Neural cell (in vitro differentiated cells): Measurements from ENCODE around the gene USP4. TPM values are rescaled to one million over a fixed set of nuclear protein-coding genes. Genes with fewer than 3 reads are reported as not detected.

Source experiments
- H2AFZ ChIP-seq: fragments of 200-600, 300-800 bp; sonication (generic), shearing (Covaris generic); 2 replicates; pipeline ENCODE4 v1.6.0; 2014; ENCODE audit warnings: low read depth, mild to moderate bottlenecking, antibody characterized with exemption, low read length, moderate library complexity
- H3F3A ChIP-seq: fragments of 200-600 bp; shearing (Covaris generic); 2 replicates; pipeline ENCODE4 v1.6.1; 2016; ENCODE audit warnings: mild to moderate bottlenecking, moderate library complexity, mixed read lengths, antibody characterized with exemption, low read length; ENCODE audit not compliant: insufficient read depth, poor library complexity, severe bottlenecking
- H3K27ac ChIP-seq: fragments of 200-600, 300-800 bp; sonication (generic), shearing (Covaris generic); 2 replicates; pipeline ENCODE4 v1.5.1; 2014; ENCODE audit warnings: mild to moderate bottlenecking, low read length, moderate library complexity
- H3K27me3 ChIP-seq: fragments of 300-800, 200-600 bp; sonication (generic), shearing (Covaris generic); 2 replicates; pipeline ENCODE4 v1.6.0; 2014; ENCODE audit warnings: mild to moderate bottlenecking, low read depth, low read length, moderate library complexity; ENCODE audit not compliant: insufficient read depth
- H3K36me3 ChIP-seq: fragments of 300-800, 200-600 bp; sonication (generic), shearing (Covaris generic); 2 replicates; pipeline ENCODE4 v1.5.1; 2014; ENCODE audit warnings: mild to moderate bottlenecking, antibody characterized with exemption, low read length, moderate library complexity; ENCODE audit not compliant: insufficient read depth
- H3K4me2 ChIP-seq: fragments of 300-800, 200-600 bp; sonication (generic), shearing (Covaris generic); 2 replicates; pipeline ENCODE4 v1.6.0; 2014; ENCODE audit warnings: mild to moderate bottlenecking, low read length
- H3K4me3 ChIP-seq: fragments of 300-800, 200-600 bp; sonication (generic), shearing (Covaris generic); 2 replicates; pipeline ENCODE4 v1.5.1; 2014; ENCODE audit warnings: mild to moderate bottlenecking, low read length, moderate library complexity
- H3K79me2 ChIP-seq: fragments of 200-600 bp; shearing (Covaris generic); replicated peaks from 2 replicates; pipeline ENCODE4 v1.6.0; 2014; ENCODE audit warnings: mild to moderate bottlenecking, low read length, moderate library complexity; ENCODE audit not compliant: insufficient read depth
- H3K9ac ChIP-seq: fragments of 300-800, 200-600 bp; sonication (generic), shearing (Covaris generic); 2 replicates; pipeline ENCODE4 v1.6.1; 2016; ENCODE audit warnings: mild to moderate bottlenecking, low read length, mixed read lengths
- H3K9me2 ChIP-seq: fragments of 200-600 bp; shearing (Covaris generic); 2 replicates; pipeline ENCODE4 v1.6.1; 2016; ENCODE audit warnings: mild to moderate bottlenecking, low read length, mixed read lengths; ENCODE audit not compliant: insufficient read depth
- H3K9me3 ChIP-seq: fragments of 200-600, 300-800 bp; sonication (generic), shearing (Covaris generic); 2 replicates; pipeline ENCODE4 v1.6.1; 2016; ENCODE audit warnings: mild to moderate bottlenecking, mixed run types, low read length, moderate library complexity, mixed read lengths
- H4K20me1 ChIP-seq: fragments of 200-600 bp; shearing (Covaris generic); 2 replicates; pipeline ENCODE4 v1.6.1; 2016; ENCODE audit warnings: mild to moderate bottlenecking, mixed run types; ENCODE audit not compliant: insufficient read depth
- EP300 ChIP-seq: fragments of 450-650 bp; conservative IDR thresholded peaks from 2 replicates; pipeline ENCODE4 v1.6.1; 2014; ENCODE audit warnings: antibody characterized with exemption, mild to moderate bottlenecking, moderate library complexity; ENCODE audit not compliant: poor library complexity, severe bottlenecking
- EZH2 ChIP-seq: fragments of 200-600, 300-800 bp; shearing (Covaris generic), sonication (generic); IDR thresholded peaks from 2 replicates; pipeline ENCODE4 v1.6.1; 2014; ENCODE audit warnings: antibody characterized with exemption, low read length, borderline replicate concordance, mild to moderate bottlenecking; ENCODE audit not compliant: insufficient read depth, poor library complexity, severe bottlenecking
- MXI1 ChIP-seq: fragments of 450-650 bp; conservative IDR thresholded peaks from 2 replicates; pipeline ENCODE4 v1.6.1; 2014; ENCODE audit warnings: antibody characterized with exemption, mild to moderate bottlenecking; ENCODE audit not compliant: poor library complexity, severe bottlenecking
- POLR2AphosphoS5 ChIP-seq: IDR thresholded peaks from 2 replicates; pipeline ENCODE4 v1.6.1; 2012
- RAD21 ChIP-seq: fragments of 450-650 bp; conservative IDR thresholded peaks from 2 replicates; pipeline ENCODE4 v1.6.1; 2014; ENCODE audit warnings: antibody characterized with exemption, mild to moderate bottlenecking, moderate library complexity
- SMC3 ChIP-seq: fragments of 450-650 bp; conservative IDR thresholded peaks from 2 replicates; pipeline ENCODE4 v1.6.1; 2014; ENCODE audit warnings: antibody characterized with exemption, mild to moderate bottlenecking, moderate library complexity; ENCODE audit not compliant: poor library complexity
- TAF1 ChIP-seq: IDR thresholded peaks from 2 replicates; pipeline ENCODE4 v1.6.1; 2012; ENCODE audit warnings: low read depth
- polyA plus RNA-seq: library from polyadenylated mRNA; depleted of rRNA; stranded (reverse); fragments of >200 nt; gene quantifications from 2 replicates; pipeline ENCODE4 v1.2.3, GENCODE V29; 2014
- TF ChIP-seq, protein P1 (sequence below): fragments of 450-650 bp; IDR thresholded peaks from 2 replicates; pipeline ENCODE4 v1.5.1; 2014; ENCODE audit warnings: antibody characterized with exemption, mild to moderate bottlenecking, moderate library complexity; ENCODE audit not compliant: poor library complexity, severe bottlenecking
- TF ChIP-seq, protein P2 (sequence below): IDR thresholded peaks from 2 replicates; pipeline ENCODE4 v1.6.1; 2012; ENCODE audit warnings: borderline replicate concordance

Gene USP4
- polyA plus RNA-seq, 1 donor from 2014 or later: 35.5 TPM

DNA sequence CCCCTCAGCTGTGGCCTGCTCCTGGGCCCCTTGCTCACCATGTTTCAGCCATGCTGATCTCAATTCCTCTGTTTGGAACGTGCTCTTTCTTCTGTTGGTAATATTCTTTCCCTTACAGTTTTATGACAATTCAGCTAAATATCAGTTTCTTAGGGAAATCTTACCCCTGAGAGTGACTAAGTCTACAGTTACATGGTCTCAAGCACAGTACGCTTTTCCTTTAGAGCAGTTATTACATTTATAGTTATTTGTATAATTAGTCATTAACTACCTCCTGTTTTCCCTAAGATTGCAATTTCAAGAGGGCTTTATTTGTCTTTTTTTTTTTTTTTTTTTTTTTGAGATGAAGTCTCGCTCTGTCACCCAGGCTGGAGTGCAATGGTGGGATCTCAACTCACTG lies 86.3 kb downstream of the USP4 start:
- Histone ChIP-seq H4K20me1 (no peaks in the 10 kb centered on the region), H3K9me2 (no peaks in the 10 kb centered on the region), H3K79me2 (no peaks in the 10 kb centered on the region), H3K36me3 (no peaks in the 10 kb centered on the region), H3K4me3 (no peak overlapping the region), H3K9ac (no peak overlapping the region), H2AFZ (no peak overlapping the region), H3K4me2 (no peak overlapping the region), H3K27me3 (no peaks in the 10 kb centered on the region), H3F3A (no peaks in the 10 kb centered on the region), H3K9me3 (no peaks in the 10 kb centered on the region), H3K27ac (no peak overlapping the region)
- TF ChIP-seq MXI1 (no peak), SMC3 (no peak), TAF1 (no peak), EP300 (no peak), RAD21 (no peak), POLR2AphosphoS5 (no peak), EZH2 (no peak)
- TF ChIP-seq, protein P1, sequence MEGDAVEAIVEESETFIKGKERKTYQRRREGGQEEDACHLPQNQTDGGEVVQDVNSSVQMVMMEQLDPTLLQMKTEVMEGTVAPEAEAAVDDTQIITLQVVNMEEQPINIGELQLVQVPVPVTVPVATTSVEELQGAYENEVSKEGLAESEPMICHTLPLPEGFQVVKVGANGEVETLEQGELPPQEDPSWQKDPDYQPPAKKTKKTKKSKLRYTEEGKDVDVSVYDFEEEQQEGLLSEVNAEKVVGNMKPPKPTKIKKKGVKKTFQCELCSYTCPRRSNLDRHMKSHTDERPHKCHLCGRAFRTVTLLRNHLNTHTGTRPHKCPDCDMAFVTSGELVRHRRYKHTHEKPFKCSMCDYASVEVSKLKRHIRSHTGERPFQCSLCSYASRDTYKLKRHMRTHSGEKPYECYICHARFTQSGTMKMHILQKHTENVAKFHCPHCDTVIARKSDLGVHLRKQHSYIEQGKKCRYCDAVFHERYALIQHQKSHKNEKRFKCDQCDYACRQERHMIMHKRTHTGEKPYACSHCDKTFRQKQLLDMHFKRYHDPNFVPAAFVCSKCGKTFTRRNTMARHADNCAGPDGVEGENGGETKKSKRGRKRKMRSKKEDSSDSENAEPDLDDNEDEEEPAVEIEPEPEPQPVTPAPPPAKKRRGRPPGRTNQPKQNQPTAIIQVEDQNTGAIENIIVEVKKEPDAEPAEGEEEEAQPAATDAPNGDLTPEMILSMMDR: no peak
- TF ChIP-seq, protein P2, sequence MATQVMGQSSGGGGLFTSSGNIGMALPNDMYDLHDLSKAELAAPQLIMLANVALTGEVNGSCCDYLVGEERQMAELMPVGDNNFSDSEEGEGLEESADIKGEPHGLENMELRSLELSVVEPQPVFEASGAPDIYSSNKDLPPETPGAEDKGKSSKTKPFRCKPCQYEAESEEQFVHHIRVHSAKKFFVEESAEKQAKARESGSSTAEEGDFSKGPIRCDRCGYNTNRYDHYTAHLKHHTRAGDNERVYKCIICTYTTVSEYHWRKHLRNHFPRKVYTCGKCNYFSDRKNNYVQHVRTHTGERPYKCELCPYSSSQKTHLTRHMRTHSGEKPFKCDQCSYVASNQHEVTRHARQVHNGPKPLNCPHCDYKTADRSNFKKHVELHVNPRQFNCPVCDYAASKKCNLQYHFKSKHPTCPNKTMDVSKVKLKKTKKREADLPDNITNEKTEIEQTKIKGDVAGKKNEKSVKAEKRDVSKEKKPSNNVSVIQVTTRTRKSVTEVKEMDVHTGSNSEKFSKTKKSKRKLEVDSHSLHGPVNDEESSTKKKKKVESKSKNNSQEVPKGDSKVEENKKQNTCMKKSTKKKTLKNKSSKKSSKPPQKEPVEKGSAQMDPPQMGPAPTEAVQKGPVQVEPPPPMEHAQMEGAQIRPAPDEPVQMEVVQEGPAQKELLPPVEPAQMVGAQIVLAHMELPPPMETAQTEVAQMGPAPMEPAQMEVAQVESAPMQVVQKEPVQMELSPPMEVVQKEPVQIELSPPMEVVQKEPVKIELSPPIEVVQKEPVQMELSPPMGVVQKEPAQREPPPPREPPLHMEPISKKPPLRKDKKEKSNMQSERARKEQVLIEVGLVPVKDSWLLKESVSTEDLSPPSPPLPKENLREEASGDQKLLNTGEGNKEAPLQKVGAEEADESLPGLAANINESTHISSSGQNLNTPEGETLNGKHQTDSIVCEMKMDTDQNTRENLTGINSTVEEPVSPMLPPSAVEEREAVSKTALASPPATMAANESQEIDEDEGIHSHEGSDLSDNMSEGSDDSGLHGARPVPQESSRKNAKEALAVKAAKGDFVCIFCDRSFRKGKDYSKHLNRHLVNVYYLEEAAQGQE: no peak

DNA sequence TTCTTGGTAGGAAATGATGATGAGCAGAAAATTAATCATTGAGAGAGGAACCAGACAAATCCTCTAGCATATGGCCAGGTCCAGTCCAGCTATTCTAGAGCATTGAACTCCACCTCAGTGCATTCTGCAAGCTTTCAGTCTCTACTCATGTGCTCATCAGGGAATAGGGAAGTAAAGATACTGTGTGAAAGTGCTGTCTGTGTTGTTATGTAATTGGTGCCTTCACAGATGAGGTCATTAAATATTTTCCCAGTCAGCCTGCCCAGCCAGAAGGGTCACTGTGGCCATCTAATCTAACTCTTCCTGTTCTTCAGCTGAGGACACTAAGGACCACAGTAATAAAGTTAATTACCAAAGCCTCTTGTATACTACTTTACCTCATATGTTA lies 91.0 kb downstream of the USP4 start:
- no peak overlapping the region for H3K27ac ChIP-seq
- TF ChIP-seq EZH2 (no peak), SMC3 (no peak)

DNA sequence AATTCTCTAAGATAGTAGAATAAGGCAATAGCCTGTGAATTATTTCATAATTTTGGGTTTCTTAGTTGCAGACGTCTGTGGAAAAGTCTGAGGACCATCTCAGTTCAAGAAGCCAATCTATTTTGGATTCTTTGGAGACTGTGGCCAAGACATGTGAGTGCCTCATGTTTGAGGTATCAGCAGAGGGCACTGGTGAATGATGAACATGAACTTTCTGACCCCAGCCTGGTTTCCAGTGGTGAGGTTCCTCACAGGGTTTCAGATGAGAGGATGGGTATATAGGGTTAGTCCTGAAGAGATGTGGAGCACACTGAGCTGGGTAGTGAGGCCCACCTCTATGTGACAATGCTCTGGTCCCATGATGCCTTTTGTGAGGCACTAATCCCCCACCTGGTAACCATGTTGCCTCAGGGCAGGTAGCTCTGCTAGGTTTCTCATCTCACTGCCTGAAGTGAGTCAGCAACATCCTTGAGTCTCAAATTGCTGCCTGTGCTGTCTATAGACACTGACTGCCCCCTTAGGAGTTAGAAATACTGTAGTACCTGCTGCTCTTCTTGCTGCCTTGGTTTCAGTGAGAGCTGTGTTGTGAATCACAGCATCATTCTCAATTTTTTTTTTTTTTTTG lies 95.2 kb downstream of the USP4 start:
- no peak overlapping the region for H3K27ac ChIP-seq

More for the DNA sequence above, 91.0 kb downstream of the USP4 start:
- Histone ChIP-seq H3K4me3 (no peak overlapping the region), H3F3A (no peaks in the 10 kb centered on the region), H3K36me3 (no peaks in the 10 kb centered on the region), H2AFZ (no peak overlapping the region), H3K27me3 (no peaks in the 10 kb centered on the region), H4K20me1 (no peaks in the 10 kb centered on the region), H3K4me2 (no peak overlapping the region), H3K9me3 (no peaks in the 10 kb centered on the region), H3K9me2 (no peaks in the 10 kb centered on the region), H3K9ac (no peak overlapping the region), H3K79me2 (no peaks in the 10 kb centered on the region)

More for the DNA sequence above, 95.2 kb downstream of the USP4 start:
- Histone ChIP-seq H2AFZ (no peak overlapping the region), H3K9me2 (no peaks in the 10 kb centered on the region), H3K9me3 (no peaks in the 10 kb centered on the region), H3K36me3 (no peaks in the 10 kb centered on the region), H3K4me2 (no peak overlapping the region), H3K9ac (no peak overlapping the region), H3K79me2 (no peaks in the 10 kb centered on the region), H3F3A (no peaks in the 10 kb centered on the region), H4K20me1 (no peaks in the 10 kb centered on the region), H3K4me3 (no peak overlapping the region), H3K27me3 (no peaks in the 10 kb centered on the region)
- TF ChIP-seq POLR2AphosphoS5 (no peak), TAF1 (no peak), EP300 (no peak), MXI1 (no peak), RAD21 (no peak), SMC3 (no peak), EZH2 (no peak)
- TF ChIP-seq, protein P1: no peak
- TF ChIP-seq, protein P2: no peak
